ENCODE results near the gene VSX1. TPM values are rescaled to one million over a fixed set of nuclear protein-coding genes. Genes with fewer than 3 reads are reported as not detected.

VSX1 gene
- polyA plus RNA-seq, 1 of the 3 experiments (the other 2 are of a cell fraction) = not detected

GRCh38 chr20:25078662-25079061 lies 3.3 kb downstream of the VSX1 start:
- no peaks in the 10 kb centered on the region for H3K9me3 ChIP-seq
- peaks cover 74% of the 10 kb centered on the region for H3K27me3 ChIP-seq (ENCODE audit: insufficient read depth)
- H4K20me1 ChIP-seq (ENCODE audit: insufficient read depth) = no peaks in the 10 kb centered on the region
- TF ChIP-seq RCOR1 (IDR thresholded peaks at IDR 0.05; ENCODE audit: low read length) (no peak), MEF2A (IDR thresholded peaks at IDR 0.05; ENCODE audit: borderline replicate concordance, low read depth) (no peak), NRF1 (IDR thresholded peaks at IDR 0.05; ENCODE audit: low read depth, low read length) (no peak), GABPA (IDR thresholded peaks at IDR 0.05; ENCODE audit: low read depth) (no peak), EP300 (IDR thresholded peaks at IDR 0.05; ENCODE audit: borderline replicate concordance in 1 of 2, low read depth in 1 of 2, low read length in 1 of 2) (no peak), RAD21 (IDR thresholded peaks at IDR 0.05; ENCODE audit: low read length) (no peak), CHD2 (IDR thresholded peaks at IDR 0.05; ENCODE audit: low read length, partially characterized antibody) (no peak), SMC3 (IDR thresholded peaks at IDR 0.05; ENCODE audit: low read depth, low read length) (no peak), NFIC (IDR thresholded peaks at IDR 0.05; ENCODE audit: borderline replicate concordance) (no peak), YY1 (IDR thresholded peaks at IDR 0.05; ENCODE audit: low read depth) (no peak), POLR2AphosphoS5 (IDR thresholded peaks at IDR 0.05; ENCODE audit: low read depth, low read length) (no peak), ELF1 (IDR thresholded peaks at IDR 0.05) (no peak), GATA2 (CRISPR knock-in tag; IDR thresholded peaks at IDR 0.05) (no peak), USF2 (IDR thresholded peaks at IDR 0.05; ENCODE audit: borderline replicate concordance, low read depth, low read length) (no peak), USF1 (IDR thresholded peaks at IDR 0.05; ENCODE audit: borderline replicate concordance, low read depth) (no peak), RXRA (IDR thresholded peaks at IDR 0.05; ENCODE audit: borderline replicate concordance, low read depth) (no peak)
- TF ChIP-seq, protein P1, sequence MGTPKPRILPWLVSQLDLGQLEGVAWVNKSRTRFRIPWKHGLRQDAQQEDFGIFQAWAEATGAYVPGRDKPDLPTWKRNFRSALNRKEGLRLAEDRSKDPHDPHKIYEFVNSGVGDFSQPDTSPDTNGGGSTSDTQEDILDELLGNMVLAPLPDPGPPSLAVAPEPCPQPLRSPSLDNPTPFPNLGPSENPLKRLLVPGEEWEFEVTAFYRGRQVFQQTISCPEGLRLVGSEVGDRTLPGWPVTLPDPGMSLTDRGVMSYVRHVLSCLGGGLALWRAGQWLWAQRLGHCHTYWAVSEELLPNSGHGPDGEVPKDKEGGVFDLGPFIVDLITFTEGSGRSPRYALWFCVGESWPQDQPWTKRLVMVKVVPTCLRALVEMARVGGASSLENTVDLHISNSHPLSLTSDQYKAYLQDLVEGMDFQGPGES (IDR thresholded peaks at IDR 0.05; ENCODE audit: low read depth, low read length) = no peak
- TF ChIP-seq, protein P2, sequence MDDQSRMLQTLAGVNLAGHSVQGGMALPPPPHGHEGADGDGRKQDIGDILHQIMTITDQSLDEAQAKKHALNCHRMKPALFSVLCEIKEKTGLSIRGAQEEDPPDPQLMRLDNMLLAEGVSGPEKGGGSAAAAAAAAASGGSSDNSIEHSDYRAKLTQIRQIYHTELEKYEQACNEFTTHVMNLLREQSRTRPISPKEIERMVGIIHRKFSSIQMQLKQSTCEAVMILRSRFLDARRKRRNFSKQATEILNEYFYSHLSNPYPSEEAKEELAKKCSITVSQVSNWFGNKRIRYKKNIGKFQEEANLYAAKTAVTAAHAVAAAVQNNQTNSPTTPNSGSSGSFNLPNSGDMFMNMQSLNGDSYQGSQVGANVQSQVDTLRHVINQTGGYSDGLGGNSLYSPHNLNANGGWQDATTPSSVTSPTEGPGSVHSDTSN (IDR thresholded peaks at IDR 0.05) = no peak
- no peak overlapping the region for H3K4me2 ChIP-seq
- WGBS (ENCODE audit: low lambda C conversion rate) = 51% methylated on average over 8 of the region's 8 CpGs
- H3K36me3 ChIP-seq (replicated peaks in 1 of 2; ENCODE audit: control insufficient read depth in 1 of 2, insufficient read depth in 2 of 2, low read length in 1 of 2) = no peaks in the 10 kb centered on the region
- no peaks in the 10 kb centered on the region for H3K9me2 ChIP-seq
- no peak overlapping the region for H3K4me3 ChIP-seq (ENCODE audit: low read depth in 2 of 2, low read length in 1 of 2)
- H3K9ac ChIP-seq = no peak overlapping the region
- no peak overlapping the region for H3K27ac ChIP-seq (ENCODE audit: low read depth in 2 of 2, low read length in 1 of 2)
- H2AFZ ChIP-seq (ENCODE audit: low read depth) = no peak overlapping the region
- H3F3A ChIP-seq (replicated peaks; ENCODE audit: insufficient read depth) = no peaks in the 10 kb centered on the region
- POLR2A ChIA-PET = no interaction called here
- no peaks in the 10 kb centered on the region for H3K79me2 ChIP-seq (ENCODE audit: insufficient read depth)
- peaks cover 5 to 9% of the 10 kb centered on the region in 2 experiments; a peak in 1 of 4 replicates for H3K4me1 ChIP-seq (ENCODE audit: control insufficient read depth in 1 of 2, insufficient read depth in 2 of 2, low read depth in 1 of 2, low read length in 1 of 2)
- no peak for DNase-seq
- CTCF ChIA-PET = interaction anchor here (0.8 to 1.9 kb wide), 2 partner anchors 19 to 71 kb away, joined by 3 to 6 read pairs; no protein-coding TSS in a partner anchor

All from SK-N-SH (cell line).